Activated CD8-positive, alpha-beta memory T cell treated with anti-CD3 and anti-CD28 coated beads, Interleukin-2, amount 50 U/mL, for 4 hours (primary cell): ENCODE data around the gene BRD3OS.
"Not testable (repeated sequence)": the region's sequence is repeated elsewhere in the genome, so short reads cannot be mapped to it uniquely, and the experiment has no call there.

Source experiments
- DNase-seq: peaks from one replicate; pipeline ENCODE4 v3.0.0-alpha.2; 2020

BRD3OS gene

GRCh38 chr9:134024828-134025605 is at the start of gene BRD3OS:
Gene BRD3OS (plus strand): TSS chr9:134025481. CDS start chr9:134026748, 1,267 bp downstream.
- DNase-seq = peak; percentile 89

- DNase-seq = no peak
Observed at GRCh38 chr9:133975511-133975910, 49.8 kb upstream of the BRD3OS start.

- no peak for DNase-seq
Observed at GRCh38 chr9:133976191-133976861, 49.0 kb upstream of the BRD3OS start.

GRCh38 chr9:133976887-133977286 is 48.4 kb upstream of the BRD3OS start:
- no peak for DNase-seq

- DNase-seq = no peak
Observed at GRCh38 chr9:133977421-133978201, 47.7 kb upstream of the BRD3OS start.

GRCh38 chr9:133978226-133978898 is 46.9 kb upstream of the BRD3OS start:
- DNase-seq = no peak

GRCh38 chr9:133978899-133979272 is 46.4 kb upstream of the BRD3OS start:
- DNase-seq = no peak

- no peak for DNase-seq
Observed at GRCh38 chr9:133979273-133979920, 45.9 kb upstream of the BRD3OS start.

GRCh38 chr9:133979921-133980863 is 45.1 kb upstream of the BRD3OS start:
- no peak for DNase-seq

GRCh38 chr9:133980864-133981588 is 44.3 kb upstream of the BRD3OS start:
- DNase-seq = no peak

GRCh38 chr9:133981589-133981957 is 43.7 kb upstream of the BRD3OS start:
- no peak for DNase-seq

- DNase-seq = no peak
Observed at GRCh38 chr9:133981958-133982681, 43.2 kb upstream of the BRD3OS start.

GRCh38 chr9:133982971-133983720 is 42.1 kb upstream of the BRD3OS start:
- no peak for DNase-seq

GRCh38 chr9:133986061-133986460 is 39.2 kb upstream of the BRD3OS start:
- no peak for DNase-seq

GRCh38 chr9:133986774-133987445 is 38.4 kb upstream of the BRD3OS start:
- DNase-seq = no peak

GRCh38 chr9:133987446-133987788 is 37.9 kb upstream of the BRD3OS start:
- DNase-seq = no peak

- no peak for DNase-seq
Observed at GRCh38 chr9:133987946-133988665, 37.2 kb upstream of the BRD3OS start.

GRCh38 chr9:133988771-133989170 is 36.5 kb upstream of the BRD3OS start:
- not testable (repeated sequence) for DNase-seq
